ENCODE results near the gene WDR88.

WDR88 gene

DNA sequence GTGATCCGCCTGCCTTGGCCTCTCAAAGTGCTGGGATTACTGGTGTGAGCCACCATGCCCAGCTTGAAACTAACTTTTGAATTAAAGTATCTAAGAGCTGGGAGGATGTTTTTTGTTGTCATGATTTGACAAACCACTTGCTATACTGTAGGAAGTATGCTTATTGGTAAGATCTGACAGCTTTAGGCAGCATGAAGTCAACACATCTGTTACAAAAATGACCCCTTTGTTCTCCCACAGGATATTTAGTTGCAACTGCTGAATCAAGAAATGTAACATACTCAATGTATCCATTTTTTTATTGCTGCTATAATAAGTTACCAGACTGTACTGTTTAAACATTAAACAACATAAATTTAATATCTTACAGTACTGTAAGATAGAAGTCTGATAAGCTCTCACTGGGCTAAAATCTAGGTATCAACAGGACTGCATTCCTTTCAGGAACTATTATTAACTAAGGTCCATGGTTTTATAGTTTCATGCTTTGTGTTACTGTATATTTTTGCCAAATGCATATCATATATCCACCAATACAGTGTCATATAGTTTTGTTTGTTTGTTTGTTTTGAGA is 39.4 kb downstream of the WDR88 start:
- TF ChIP-seq, protein P1, sequence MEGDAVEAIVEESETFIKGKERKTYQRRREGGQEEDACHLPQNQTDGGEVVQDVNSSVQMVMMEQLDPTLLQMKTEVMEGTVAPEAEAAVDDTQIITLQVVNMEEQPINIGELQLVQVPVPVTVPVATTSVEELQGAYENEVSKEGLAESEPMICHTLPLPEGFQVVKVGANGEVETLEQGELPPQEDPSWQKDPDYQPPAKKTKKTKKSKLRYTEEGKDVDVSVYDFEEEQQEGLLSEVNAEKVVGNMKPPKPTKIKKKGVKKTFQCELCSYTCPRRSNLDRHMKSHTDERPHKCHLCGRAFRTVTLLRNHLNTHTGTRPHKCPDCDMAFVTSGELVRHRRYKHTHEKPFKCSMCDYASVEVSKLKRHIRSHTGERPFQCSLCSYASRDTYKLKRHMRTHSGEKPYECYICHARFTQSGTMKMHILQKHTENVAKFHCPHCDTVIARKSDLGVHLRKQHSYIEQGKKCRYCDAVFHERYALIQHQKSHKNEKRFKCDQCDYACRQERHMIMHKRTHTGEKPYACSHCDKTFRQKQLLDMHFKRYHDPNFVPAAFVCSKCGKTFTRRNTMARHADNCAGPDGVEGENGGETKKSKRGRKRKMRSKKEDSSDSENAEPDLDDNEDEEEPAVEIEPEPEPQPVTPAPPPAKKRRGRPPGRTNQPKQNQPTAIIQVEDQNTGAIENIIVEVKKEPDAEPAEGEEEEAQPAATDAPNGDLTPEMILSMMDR (IDR thresholded peaks at IDR 0.05; ENCODE audit: low read depth, low read length), result no peak
- Histone ChIP-seq H3K27me3 (no peaks in the 10 kb centered on the region), H3K4me3 (ENCODE audit: low read depth, low read length) (no peak overlapping the region), H3K9me3 (no peaks in the 10 kb centered on the region), H3K36me3 (no peaks in the 10 kb centered on the region), H3K4me1 (no peaks in the 10 kb centered on the region)
- DNase-seq, result no peak

GRCh38 chr19:33171916-33172359 is 40.0 kb downstream of the WDR88 start:
- H3K4me1 ChIP-seq, result no peaks in the 10 kb centered on the region

DNA sequence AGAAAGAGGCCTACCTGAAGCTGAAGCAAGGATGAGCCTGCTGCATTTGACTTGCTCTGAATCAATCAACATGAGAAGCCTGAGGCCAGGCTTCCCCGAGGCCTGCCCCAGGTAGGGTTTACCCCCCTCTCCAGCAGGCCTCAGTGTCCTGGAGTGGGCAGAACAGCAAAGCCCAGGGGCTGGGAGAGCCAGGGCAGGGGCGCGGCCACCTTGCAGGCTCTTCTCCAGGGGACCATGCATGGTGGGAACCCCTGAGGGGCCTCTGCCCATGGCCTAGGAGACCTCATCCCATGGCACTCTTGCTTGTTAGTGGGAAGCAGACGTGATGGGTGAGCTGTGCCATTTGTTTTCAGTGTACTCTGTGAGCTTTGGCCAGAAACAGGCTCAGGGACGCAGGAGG is 42.3 kb downstream of the WDR88 start:
- H3K4me1 ChIP-seq, result no peaks in the 10 kb centered on the region
- no peak for DNase-seq
- no peaks in the 10 kb centered on the region for H3K36me3 ChIP-seq
- TF ChIP-seq, protein P1 (IDR thresholded peaks at IDR 0.05; ENCODE audit: low read depth, low read length), result no peak
- H3K4me3 ChIP-seq (ENCODE audit: low read depth, low read length), result no peak overlapping the region
- no peaks in the 10 kb centered on the region for H3K27me3 ChIP-seq
- H3K9me3 ChIP-seq, result no peaks in the 10 kb centered on the region

More at GRCh38 chr19:33171916-33172359, 40.0 kb downstream of the WDR88 start:
- no peak overlapping the region for H3K4me3 ChIP-seq (ENCODE audit: low read depth, low read length)
- no peaks in the 10 kb centered on the region for H3K9me3 ChIP-seq
- no peak for DNase-seq
- H3K36me3 ChIP-seq, result no peaks in the 10 kb centered on the region
- TF ChIP-seq, protein P1 (IDR thresholded peaks at IDR 0.05; ENCODE audit: low read depth, low read length), result no peak
- H3K27me3 ChIP-seq, result no peaks in the 10 kb centered on the region

DNA sequence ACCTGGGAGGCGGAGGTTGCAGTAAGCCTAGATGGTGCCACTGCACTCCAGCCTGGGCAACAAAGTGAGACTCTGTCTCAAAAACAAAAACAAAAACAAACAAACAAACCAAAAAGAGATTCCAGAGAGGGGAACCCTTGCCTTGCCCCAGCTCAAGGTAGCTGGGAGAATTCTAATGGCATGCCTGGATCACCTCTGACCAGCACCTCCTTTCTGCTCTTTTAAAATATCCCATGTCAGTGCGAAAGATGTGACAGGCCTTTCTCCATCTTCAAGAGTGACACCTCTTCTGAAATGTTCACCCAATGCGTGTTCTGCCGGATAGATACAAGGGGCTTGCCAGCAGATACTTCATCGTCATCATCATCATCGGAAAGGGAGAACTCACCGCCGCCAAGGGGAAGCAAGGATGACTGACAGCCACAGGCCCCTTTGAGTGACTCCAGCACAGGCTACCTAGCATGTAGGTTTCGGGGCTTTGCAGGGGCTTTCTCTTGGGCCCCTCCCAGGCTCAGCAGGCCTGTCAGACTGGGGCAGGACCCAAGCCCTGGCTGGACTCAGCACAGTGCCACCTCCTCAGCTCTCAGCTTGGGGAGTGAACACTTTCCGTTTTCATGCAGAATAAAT is 43.4 kb downstream of the WDR88 start:
- peak overlapping the region; percentile 96; the same call in 1 of the 2 replicates for H3K4me3 ChIP-seq (ENCODE audit: low read depth, low read length)

GRCh38 chr19:33175886-33176669 is 44.2 kb downstream of the WDR88 start:
- H3K36me3 ChIP-seq, result no peaks in the 10 kb centered on the region
- TF ChIP-seq, protein P1 (IDR thresholded peaks at IDR 0.05; ENCODE audit: low read depth, low read length), result no peak; the same call in 1 of the 2 replicates
- DNase-seq, result peak; percentile 62
- peak overlapping the region; percentile 96 for H3K4me3 ChIP-seq (ENCODE audit: low read depth, low read length)
- no peaks in the 10 kb centered on the region for H3K27me3 ChIP-seq
- no peaks in the 10 kb centered on the region for H3K4me1 ChIP-seq
- H3K9me3 ChIP-seq, result no peaks in the 10 kb centered on the region

More for the DNA sequence above, 43.4 kb downstream of the WDR88 start:
- no peaks in the 10 kb centered on the region for H3K9me3 ChIP-seq
- TF ChIP-seq, protein P1 (IDR thresholded peaks at IDR 0.05; ENCODE audit: low read depth, low read length), result no peak
- H3K36me3 ChIP-seq, result no peaks in the 10 kb centered on the region
- H3K4me1 ChIP-seq, result no peaks in the 10 kb centered on the region
- H3K27me3 ChIP-seq, result no peaks in the 10 kb centered on the region
- DNase-seq, result no peak

Measured in BE2C (cell line).